IPS DF 6.9 (cell line): ENCODE data around the gene MAD1L1.
"Not testable (repeated sequence)": the region's sequence is repeated elsewhere in the genome, so short reads cannot be mapped to it uniquely, and the experiment has no call there.

Experiments
- DNase-seq: peaks from one replicate; pipeline ENCODE4 v3.0.0-alpha.2; 2013; ENCODE audit warnings: low read depth, low spot score
- H3K27ac ChIP-seq: one replicate; pipeline ENCODE4 v1.5.1; 2013; ENCODE audit warnings: low read length, control low read depth
- H3K27me3 ChIP-seq: 2 replicates; pipeline ENCODE4 v1.6.1; 2013; ENCODE audit warnings: mild to moderate bottlenecking, low read length; ENCODE audit not compliant: control insufficient read depth, insufficient read depth
- H3K36me3 ChIP-seq: 2 replicates; pipeline ENCODE4 v1.6.1; 2013; ENCODE audit warnings: low read length; ENCODE audit not compliant: control insufficient read depth, insufficient read depth
- H3K4me1 ChIP-seq: 2 replicates; pipeline ENCODE4 v1.6.1; 2013; ENCODE audit warnings: low read length; ENCODE audit not compliant: control insufficient read depth, insufficient read depth
- H3K4me3 ChIP-seq: 2 replicates; pipeline ENCODE4 v1.5.1; 2013; ENCODE audit warnings: mild to moderate bottlenecking, low read length
- H3K9me3 ChIP-seq: 2 replicates; pipeline ENCODE4 v1.6.1; 2013; ENCODE audit warnings: low read length, inconsistent platforms; ENCODE audit not compliant: control insufficient read depth, insufficient read depth
- WGBS: extraction: QIAGEN DNeasy Blood & Tissue Kit; methylation state at CpG from one replicate; pipeline ENCODE4 v1.1.7; 2013; ENCODE audit warnings: mixed read lengths, missing lambda C conversion rate; ENCODE audit not compliant: insufficient read length, insufficient coverage; 5-methylcytosine and 5-hydroxymethylcytosine counted together

The MAD1L1 gene

GRCh38 chr7:2165610-2166594, 66.8 kb downstream of the MAD1L1 start:
- no peaks in the 10 kb centered on the region for H3K4me1 ChIP-seq
- no peaks in the 10 kb centered on the region for H3K27me3 ChIP-seq
- DNase-seq: no peak
- no peaks in the 10 kb centered on the region for H3K36me3 ChIP-seq
- no peaks in the 10 kb centered on the region for H3K9me3 ChIP-seq
- no CpG with 5 or more reads among the region's 28 CpGs for WGBS
- H3K4me3 ChIP-seq: no peak overlapping the region
- no peak overlapping the region for H3K27ac ChIP-seq

- no CpG with 5 or more reads among the region's 10 CpGs for WGBS
- no peak overlapping the region for H3K27ac ChIP-seq
- H3K36me3 ChIP-seq: no peaks in the 10 kb centered on the region
- no peak for DNase-seq
- H3K4me1 ChIP-seq: no peaks in the 10 kb centered on the region
- H3K9me3 ChIP-seq: no peaks in the 10 kb centered on the region
- H3K4me3 ChIP-seq: no peak overlapping the region
- no peaks in the 10 kb centered on the region for H3K27me3 ChIP-seq
Observed at GRCh38 chr7:2165239-2165609, 67.5 kb downstream of the MAD1L1 start.

GRCh38 chr7:2164646-2165045, 68.1 kb downstream of the MAD1L1 start:
- Histone ChIP-seq H3K27me3 (no peaks in the 10 kb centered on the region), H3K27ac (no peak overlapping the region), H3K9me3 (no peaks in the 10 kb centered on the region), H3K36me3 (no peaks in the 10 kb centered on the region), H3K4me1 (no peaks in the 10 kb centered on the region), H3K4me3 (no peak overlapping the region)
- no CpG with 5 or more reads among the region's 5 CpGs for WGBS
- DNase-seq: no peak

- H3K4me1 ChIP-seq: peaks cover 2% of the 10 kb centered on the region; the same call in 1 of the 2 replicates
- H3K9me3 ChIP-seq: no peaks in the 10 kb centered on the region
- WGBS: no CpG with 5 or more reads among the region's 22 CpGs
- no peak overlapping the region for H3K27ac ChIP-seq
- no peaks in the 10 kb centered on the region for H3K36me3 ChIP-seq
- no peak overlapping the region for H3K4me3 ChIP-seq
- H3K27me3 ChIP-seq: no peaks in the 10 kb centered on the region
- DNase-seq: no peak
Observed at GRCh38 chr7:2163600-2164555, 68.9 kb downstream of the MAD1L1 start.

DNA sequence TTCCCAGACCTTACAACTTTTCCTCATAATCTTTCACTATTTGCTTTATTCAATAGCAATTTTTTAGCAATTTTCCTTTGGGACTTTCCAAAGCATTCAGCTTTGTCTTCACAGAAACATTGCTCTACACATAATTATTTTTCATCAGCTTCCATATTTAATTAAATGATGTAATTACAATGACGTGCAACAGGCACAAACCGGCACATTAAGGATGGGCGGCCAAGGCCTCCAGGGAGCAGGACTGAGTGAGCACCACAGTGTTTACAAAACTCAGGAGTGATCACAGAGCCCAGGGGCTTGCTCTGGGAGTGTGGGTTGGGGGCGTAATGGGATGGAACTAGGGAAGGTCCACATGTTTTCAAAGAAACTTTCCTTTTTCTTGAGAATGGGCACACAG, 69.8 kb downstream of the MAD1L1 start:
- H3K36me3 ChIP-seq: no peaks in the 10 kb centered on the region
- DNase-seq: no peak
- H3K4me1 ChIP-seq: peaks cover 3% of the 10 kb centered on the region; the same call in 1 of the 2 replicates
- H3K9me3 ChIP-seq: no peaks in the 10 kb centered on the region
- no peak overlapping the region for H3K4me3 ChIP-seq
- WGBS: no CpG with 5 or more reads among the region's 4 CpGs
- no peak overlapping the region for H3K27ac ChIP-seq
- H3K27me3 ChIP-seq: no peaks in the 10 kb centered on the region

DNA sequence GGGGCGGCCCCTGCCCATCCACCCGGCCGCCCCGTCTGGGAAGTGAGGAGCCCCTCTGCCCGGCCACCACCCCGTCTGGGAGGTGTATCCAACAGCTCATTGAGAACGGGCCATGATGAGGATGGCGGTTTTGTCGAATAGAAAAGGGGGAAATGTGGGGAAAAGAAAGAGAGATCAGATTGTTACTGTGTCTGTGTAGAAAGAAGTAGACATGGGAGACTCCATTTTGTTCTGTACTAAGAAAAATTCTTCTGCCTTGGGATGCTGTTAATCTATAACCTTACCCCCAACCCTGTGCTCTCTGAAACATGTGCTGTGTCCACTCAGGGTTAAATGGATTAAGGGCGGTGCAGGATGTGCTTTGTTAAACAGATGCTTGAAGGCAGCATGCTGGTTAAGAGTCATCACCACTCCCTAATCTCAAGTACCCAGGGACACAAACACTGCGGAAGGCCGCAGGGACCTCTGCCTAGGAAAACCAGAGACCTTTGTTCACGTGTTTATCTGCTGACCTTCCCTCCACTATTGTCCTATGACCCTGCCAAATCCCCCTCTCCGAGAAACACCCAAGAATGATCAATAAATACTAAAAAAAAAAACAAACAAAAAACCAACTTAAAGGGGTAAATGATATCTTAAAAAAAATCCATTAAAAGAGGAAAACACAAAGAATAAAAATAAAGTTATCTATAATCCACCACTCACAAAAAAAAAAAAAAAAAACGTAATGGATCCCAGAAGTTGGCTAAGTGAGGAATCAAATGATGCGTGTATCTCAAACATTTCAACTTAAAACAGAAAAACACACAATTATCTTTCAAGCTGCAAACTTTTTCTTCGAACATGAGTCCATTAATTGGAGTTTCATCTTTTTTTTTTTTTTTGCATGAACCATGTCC, 70.5 kb downstream of the MAD1L1 start:
- H3K4me3 ChIP-seq, H3K27me3 ChIP-seq, DNase-seq, H3K27ac ChIP-seq, H3K36me3 ChIP-seq, H3K9me3 ChIP-seq, H3K4me1 ChIP-seq: not testable (repeated sequence)
- no CpG with 5 or more reads among the region's 17 CpGs for WGBS

GRCh38 chr7:2159176-2159520, 73.6 kb downstream of the MAD1L1 start:
- H3K36me3 ChIP-seq: no peaks in the 10 kb centered on the region
- no peak overlapping the region for H3K4me3 ChIP-seq
- peak; percentile 13 for DNase-seq
- peaks cover 3% of the 10 kb centered on the region; the same call in 1 of the 2 replicates for H3K4me1 ChIP-seq
- H3K27ac ChIP-seq: no peak overlapping the region
- no peaks in the 10 kb centered on the region for H3K9me3 ChIP-seq
- no peaks in the 10 kb centered on the region for H3K27me3 ChIP-seq
- no CpG with 5 or more reads among the region's 8 CpGs for WGBS

DNA sequence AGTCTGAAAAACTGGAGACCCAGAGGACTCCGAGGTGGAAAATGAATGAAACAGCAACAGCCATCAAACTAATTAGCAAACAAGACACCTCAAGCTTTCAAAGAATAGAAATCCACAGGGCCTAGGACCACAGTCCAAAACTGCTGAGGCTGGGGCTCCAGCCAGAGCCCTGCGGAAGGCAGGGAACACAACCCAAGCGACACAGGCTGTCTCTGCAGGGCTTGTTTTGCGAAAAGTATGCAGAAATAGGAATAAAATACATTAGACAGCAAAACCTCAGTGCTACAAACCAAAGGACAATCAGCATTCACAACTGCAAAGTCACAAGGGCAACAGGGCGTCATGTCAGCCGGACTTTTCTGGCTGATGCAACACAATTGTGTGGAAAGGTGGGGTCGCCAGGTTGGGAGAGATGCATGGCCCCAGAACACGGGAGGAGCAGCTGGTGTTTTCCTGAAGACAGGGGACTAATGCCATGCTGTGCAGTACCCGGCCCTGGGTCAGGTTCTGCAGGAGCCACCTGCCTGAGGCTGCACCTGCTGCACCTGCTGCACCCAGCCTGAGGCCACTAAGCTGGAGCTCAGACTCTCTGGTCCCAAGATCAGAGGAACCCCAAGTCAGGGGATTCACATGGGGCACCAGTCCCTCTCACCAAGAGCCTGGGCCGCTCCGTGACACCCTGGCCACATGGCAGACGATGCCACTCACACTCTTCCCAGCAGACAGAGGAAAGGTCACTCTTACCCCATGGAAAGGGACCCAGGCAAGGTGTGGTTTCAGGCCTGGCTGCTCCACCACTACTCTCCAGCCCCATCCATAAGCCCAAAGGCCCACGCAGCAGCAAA, 74.2 kb downstream of the MAD1L1 start:
- Histone ChIP-seq H3K27me3 (no peaks in the 10 kb centered on the region), H3K4me3 (no peak overlapping the region), H3K9me3 (no peaks in the 10 kb centered on the region), H3K4me1 (peaks cover 3% of the 10 kb centered on the region; the same call in 1 of the 2 replicates), H3K36me3 (no peaks in the 10 kb centered on the region), H3K27ac (no peak overlapping the region)
- no CpG with 5 or more reads among the region's 13 CpGs for WGBS
- DNase-seq: no peak

GRCh38 chr7:2157473-2158279, 75.1 kb downstream of the MAD1L1 start:
- peaks cover 3% of the 10 kb centered on the region; the same call in 1 of the 2 replicates for H3K4me1 ChIP-seq
- no CpG with 5 or more reads among the region's 19 CpGs for WGBS
- H3K27ac ChIP-seq: no peak overlapping the region
- DNase-seq: no peak
- no peaks in the 10 kb centered on the region for H3K27me3 ChIP-seq
- no peaks in the 10 kb centered on the region for H3K36me3 ChIP-seq
- H3K4me3 ChIP-seq: no peak overlapping the region
- H3K9me3 ChIP-seq: no peaks in the 10 kb centered on the region
